Esophagus squamous epithelium (tissue), 4 donors: ENCODE measurements around the gene ADAMTS2.

Experiments used
- POLR2A ChIP-seq, 4 donors: fragments of 450-650 bp; IDR thresholded peaks; one replicate each; pipeline ENCODE4 v1.6.1; 2017; ENCODE audit warnings: antibody characterized with exemption in 4 of 4, mild to moderate bottlenecking in 4 of 4, moderate library complexity in 3 of 4
- TF ChIP-seq, protein P1 (sequence below), 6 experiments: fragments of 450-650 bp in 4 of 6; fragments of 200-600 bp in 2 of 6; sonication (generic) in 2 of 6; IDR thresholded peaks; one replicate each; pipeline ENCODE4 v1.5.1; 2016 to 2019; ENCODE audit warnings: antibody characterized with exemption in 6 of 6, mild to moderate bottlenecking in 4 of 6, moderate library complexity in 4 of 6

DNA sequence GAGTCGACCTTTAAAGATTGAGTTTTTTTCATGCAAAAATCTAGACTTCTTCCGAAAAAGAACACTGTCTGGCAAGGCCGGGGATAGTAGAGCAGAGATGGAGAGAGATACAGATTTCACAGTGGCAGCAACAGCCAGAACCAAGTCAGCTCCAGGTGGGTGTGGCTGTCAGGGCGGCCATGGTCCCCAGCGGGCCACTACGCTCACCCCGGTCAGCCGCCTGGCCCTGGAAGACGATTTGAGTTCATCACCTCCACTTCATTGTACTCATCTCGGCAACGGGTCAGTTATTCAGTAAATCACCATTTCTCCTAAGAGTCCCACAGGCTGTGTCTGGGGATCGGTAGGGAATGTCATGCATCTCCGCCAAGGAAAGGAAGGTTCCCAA is 232.1 kb downstream of the ADAMTS2 start:
- TF ChIP-seq, protein P1, sequence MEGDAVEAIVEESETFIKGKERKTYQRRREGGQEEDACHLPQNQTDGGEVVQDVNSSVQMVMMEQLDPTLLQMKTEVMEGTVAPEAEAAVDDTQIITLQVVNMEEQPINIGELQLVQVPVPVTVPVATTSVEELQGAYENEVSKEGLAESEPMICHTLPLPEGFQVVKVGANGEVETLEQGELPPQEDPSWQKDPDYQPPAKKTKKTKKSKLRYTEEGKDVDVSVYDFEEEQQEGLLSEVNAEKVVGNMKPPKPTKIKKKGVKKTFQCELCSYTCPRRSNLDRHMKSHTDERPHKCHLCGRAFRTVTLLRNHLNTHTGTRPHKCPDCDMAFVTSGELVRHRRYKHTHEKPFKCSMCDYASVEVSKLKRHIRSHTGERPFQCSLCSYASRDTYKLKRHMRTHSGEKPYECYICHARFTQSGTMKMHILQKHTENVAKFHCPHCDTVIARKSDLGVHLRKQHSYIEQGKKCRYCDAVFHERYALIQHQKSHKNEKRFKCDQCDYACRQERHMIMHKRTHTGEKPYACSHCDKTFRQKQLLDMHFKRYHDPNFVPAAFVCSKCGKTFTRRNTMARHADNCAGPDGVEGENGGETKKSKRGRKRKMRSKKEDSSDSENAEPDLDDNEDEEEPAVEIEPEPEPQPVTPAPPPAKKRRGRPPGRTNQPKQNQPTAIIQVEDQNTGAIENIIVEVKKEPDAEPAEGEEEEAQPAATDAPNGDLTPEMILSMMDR (IDR thresholded peaks at IDR 0.05): no peak
- TF ChIP-seq POLR2A (IDR thresholded peaks at IDR 0.05): no peak
